CD8-positive, alpha-beta memory T cell (primary cell): Measurements from ENCODE around the gene EPHB1. TPM values are rescaled to one million over a fixed set of nuclear protein-coding genes. Genes with fewer than 3 reads are reported as not detected.

ENCODE experiments used
- CTCF ChIA-PET: fragments of 350-600 bp; sonication (Branson Sonifier 250); formaldehyde crosslinking; loops from one replicate; lab custom pipeline; 2021; ENCODE audit warnings: antibody characterized with exemption; lab: Charles Lee
- POLR2A ChIA-PET: fragments of 350-600 bp; sonication (Branson Sonifier 250); formaldehyde crosslinking; loops from one replicate; lab custom pipeline; 2021; ENCODE audit warnings: antibody characterized with exemption; lab: Charles Lee
- DNase-seq, 5 donors: peaks; one replicate each; pipeline versions ENCODE4 v3.0.0 to v3.0.0-alpha.2; 2020 to 2022; ENCODE audit warnings: mixed read lengths in 1 of 5
- H3K27ac ChIP-seq: one replicate; pipeline ENCODE4 v1.7.0; 2013; ENCODE audit warnings: low read depth, mild to moderate bottlenecking, low read length, moderate library complexity
- H3K27me3 ChIP-seq: 2 replicates; pipeline ENCODE4 v1.7.0; 2013; ENCODE audit warnings: low read length, mild to moderate bottlenecking; ENCODE audit not compliant: insufficient read depth, poor library complexity, severe bottlenecking
- H3K36me3 ChIP-seq: 2 replicates; pipeline ENCODE4 v1.7.0; 2013; ENCODE audit warnings: mild to moderate bottlenecking, low read length, moderate library complexity; ENCODE audit not compliant: insufficient read depth
- H3K4me1 ChIP-seq: 2 replicates; pipeline ENCODE4 v1.7.0; 2013; ENCODE audit warnings: mild to moderate bottlenecking, low read length, moderate library complexity; ENCODE audit not compliant: insufficient read depth
- H3K4me3 ChIP-seq: 2 replicates; pipeline ENCODE4 v1.7.0; 2013; ENCODE audit warnings: mild to moderate bottlenecking, low read length
- H3K9me3 ChIP-seq: 2 replicates; pipeline ENCODE4 v1.7.0; 2013; ENCODE audit warnings: mild to moderate bottlenecking, low read length
- H3K27ac Mint-ChIP-seq, 8 donors: one replicate each; pipeline ENCODE4 v1.8.0; 2020 to 2021; ENCODE audit warnings: mixed read lengths in 8 of 8, mild to moderate bottlenecking in 6 of 8, inconsistent platforms in 3 of 8, moderate library complexity in 3 of 8
- H3K27me3 Mint-ChIP-seq, 2 donors: one replicate each; pipeline ENCODE4 v1.8.0; 2020 to 2021; ENCODE audit warnings: mixed read lengths in 2 of 2, mild to moderate bottlenecking in 1 of 2, moderate library complexity in 1 of 2
- H3K36me3 Mint-ChIP-seq, 3 donors: one replicate each; pipeline ENCODE4 v1.8.0; 2020 to 2021; ENCODE audit warnings: mixed read lengths in 3 of 3, inconsistent platforms in 1 of 3, mild to moderate bottlenecking in 1 of 3
- H3K4me1 Mint-ChIP-seq, 3 donors: one replicate each; pipeline ENCODE4 v1.8.0; 2020 to 2021; ENCODE audit warnings: mixed read lengths in 3 of 3, inconsistent platforms in 1 of 3, mild to moderate bottlenecking in 1 of 3
- H3K4me3 Mint-ChIP-seq, 7 donors: one replicate each; pipeline ENCODE4 v1.8.0; 2020 to 2021; ENCODE audit warnings: mixed read lengths in 7 of 7, mild to moderate bottlenecking in 6 of 7, moderate library complexity in 4 of 7, inconsistent platforms in 2 of 7
- H3K9me3 Mint-ChIP-seq, 5 donors: one replicate each; pipeline ENCODE4 v1.8.0; 2020 to 2022; ENCODE audit warnings: mixed read lengths in 5 of 5, mild to moderate bottlenecking in 3 of 5, moderate library complexity in 2 of 5, inconsistent platforms in 1 of 5
- polyA plus RNA-seq: library from polyadenylated mRNA; unstranded; fragments of 300-500 nt; fragmentation: Illumina TruSeq; gene quantifications from one replicate; pipeline ENCODE4 v1.2.3, GENCODE V29; 2021
- total RNA-seq, 2 experiments: library from RNA; stranded (reverse); gene quantifications; one replicate each; pipeline ENCODE4 v1.2.3, GENCODE V29; 2021

EPHB1 gene
- total and polyA plus RNA-seq, 3 experiments from 2014 or later = 0.10 TPM; not detected in 2

DNA sequence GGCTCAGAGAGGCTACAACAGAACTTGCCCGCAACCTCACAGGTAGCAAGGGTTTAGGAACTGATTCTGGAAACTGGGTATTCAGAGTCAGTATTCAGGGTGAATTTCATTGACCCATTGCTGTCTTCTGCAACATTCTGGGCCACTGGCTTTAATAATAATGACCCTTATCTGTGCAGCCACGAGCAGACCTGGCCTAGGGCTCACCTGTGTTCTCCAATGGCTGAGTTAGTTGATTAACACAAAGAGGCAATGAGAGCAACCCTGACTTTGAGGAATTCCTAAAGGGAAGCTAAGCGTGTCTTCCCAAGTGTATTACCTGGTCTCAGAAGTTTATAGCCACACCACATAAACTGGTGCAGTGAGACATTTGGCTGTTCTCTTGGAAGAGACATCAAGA is 289.9 kb downstream of the EPHB1 start:
- Histone ChIP-seq H3K4me1 (no peaks in the 10 kb centered on the region), H3K36me3 (no peaks in the 10 kb centered on the region), H3K4me3 (no peak overlapping the region), H3K27ac (no peak overlapping the region), H3K9me3 (no peaks in the 10 kb centered on the region), H3K27me3 (no peaks in the 10 kb centered on the region)
- POLR2A ChIA-PET = no interaction called here
- DNase-seq = no peak
- CTCF ChIA-PET = no interaction called here
- peaks cover 0 to 3% (median 0%) of the 10 kb centered on the region in 5 donors for H3K9me3 Mint-ChIP-seq
- H3K4me1 Mint-ChIP-seq = no peaks in the 10 kb centered on the region
- no peak overlapping the region for H3K4me3 Mint-ChIP-seq
- H3K27ac Mint-ChIP-seq = no peak overlapping the region
- no peaks in the 10 kb centered on the region for H3K36me3 Mint-ChIP-seq
- H3K27me3 Mint-ChIP-seq = peaks cover 0 to 3% of the 10 kb centered on the region in 2 donors

DNA sequence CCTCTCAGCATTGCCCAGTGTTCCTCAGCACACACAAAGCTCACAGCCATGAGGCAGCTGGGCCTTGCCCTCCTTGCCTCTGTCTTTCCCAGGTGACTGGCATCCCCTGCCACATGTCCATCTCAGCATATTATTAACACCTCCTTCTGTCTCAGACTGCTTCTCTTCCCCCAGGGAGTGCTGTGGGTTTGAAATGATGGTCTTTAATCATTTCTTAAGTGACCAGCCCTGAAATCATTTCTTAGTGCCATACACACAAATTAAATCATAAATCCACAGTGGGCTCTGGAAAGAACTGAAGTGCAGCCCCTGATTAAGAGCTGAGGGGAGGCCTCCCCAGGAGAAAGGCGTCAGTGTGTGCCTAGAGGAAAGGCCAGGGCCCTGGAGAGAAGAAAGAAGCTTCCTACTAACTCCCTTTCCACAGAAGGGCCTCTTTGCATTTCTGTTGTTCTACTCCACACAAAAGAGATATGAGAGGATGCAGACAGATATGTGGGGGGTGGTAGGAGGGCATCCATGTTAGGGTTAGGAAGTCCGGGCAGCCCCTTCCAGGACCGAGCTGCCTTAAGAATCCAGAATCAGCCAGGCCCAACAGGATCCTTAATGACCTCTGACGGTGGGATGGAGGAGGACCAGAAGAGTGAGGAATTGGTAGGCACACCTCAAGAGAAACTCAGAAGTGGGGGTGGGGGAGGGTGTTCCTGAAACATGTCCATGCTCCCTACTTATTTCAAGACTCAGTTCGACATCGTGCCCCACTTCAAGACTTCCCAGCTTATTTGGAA is 290.8 kb downstream of the EPHB1 start:
- H3K27ac ChIP-seq = no peak overlapping the region
- ChIA-PET CTCF (no interaction called here), POLR2A (no interaction called here)
- Mint-ChIP-seq H3K4me3 (no peak overlapping the region), H3K9me3 (peaks cover 0 to 3% (median 0%) of the 10 kb centered on the region in 5 donors), H3K36me3 (no peaks in the 10 kb centered on the region), H3K4me1 (no peaks in the 10 kb centered on the region), H3K27me3 (peaks cover 0 to 3% of the 10 kb centered on the region in 2 donors), H3K27ac (no peak overlapping the region)
- no peaks in the 10 kb centered on the region for H3K36me3 ChIP-seq
- no peak overlapping the region for H3K4me3 ChIP-seq
- no peaks in the 10 kb centered on the region for H3K27me3 ChIP-seq
- H3K4me1 ChIP-seq = no peaks in the 10 kb centered on the region
- no peak for DNase-seq
- no peaks in the 10 kb centered on the region for H3K9me3 ChIP-seq

GRCh38 chr3:135087782-135088181 is 292.7 kb downstream of the EPHB1 start:
- Mint-ChIP-seq H3K4me3 (no peak overlapping the region), H3K27ac (no peak overlapping the region), H3K4me1 (no peaks in the 10 kb centered on the region), H3K27me3 (no peaks in the 10 kb centered on the region), H3K36me3 (no peaks in the 10 kb centered on the region), H3K9me3 (peaks cover 0 to 8% (median 0%) of the 10 kb centered on the region in 5 donors)
- Histone ChIP-seq H3K27me3 (no peaks in the 10 kb centered on the region), H3K27ac (no peak overlapping the region), H3K36me3 (no peaks in the 10 kb centered on the region), H3K4me1 (no peaks in the 10 kb centered on the region), H3K9me3 (no peaks in the 10 kb centered on the region), H3K4me3 (no peak overlapping the region)
- POLR2A ChIA-PET = no interaction called here
- no peak for DNase-seq
- CTCF ChIA-PET = no interaction called here

- Mint-ChIP-seq H3K27me3 (no peaks in the 10 kb centered on the region), H3K27ac (no peak overlapping the region), H3K4me3 (no peak overlapping the region), H3K4me1 (no peaks in the 10 kb centered on the region), H3K9me3 (peaks cover 0 to 8% (median 0%) of the 10 kb centered on the region in 5 donors), H3K36me3 (no peaks in the 10 kb centered on the region)
- Histone ChIP-seq H3K4me3 (no peak overlapping the region), H3K27ac (no peak overlapping the region), H3K4me1 (no peaks in the 10 kb centered on the region), H3K36me3 (no peaks in the 10 kb centered on the region), H3K27me3 (no peaks in the 10 kb centered on the region), H3K9me3 (no peaks in the 10 kb centered on the region)
- ChIA-PET POLR2A (no interaction called here), CTCF (no interaction called here)
- no peak for DNase-seq
Observed at GRCh38 chr3:135089451-135089850, 294.4 kb downstream of the EPHB1 start.

GRCh38 chr3:135090020-135090717 is 295.1 kb downstream of the EPHB1 start:
- Histone ChIP-seq H3K36me3 (no peaks in the 10 kb centered on the region), H3K9me3 (no peaks in the 10 kb centered on the region), H3K27ac (no peak overlapping the region), H3K4me1 (no peaks in the 10 kb centered on the region), H3K27me3 (no peaks in the 10 kb centered on the region), H3K4me3 (no peak overlapping the region)
- no peak for DNase-seq
- CTCF ChIA-PET = no interaction called here
- POLR2A ChIA-PET = no interaction called here
- no peaks in the 10 kb centered on the region for H3K4me1 Mint-ChIP-seq
- peaks cover 0 to 8% (median 0%) of the 10 kb centered on the region in 5 donors for H3K9me3 Mint-ChIP-seq
- no peaks in the 10 kb centered on the region for H3K36me3 Mint-ChIP-seq
- H3K4me3 Mint-ChIP-seq = no peak overlapping the region
- no peak overlapping the region for H3K27ac Mint-ChIP-seq
- H3K27me3 Mint-ChIP-seq = no peaks in the 10 kb centered on the region

DNA sequence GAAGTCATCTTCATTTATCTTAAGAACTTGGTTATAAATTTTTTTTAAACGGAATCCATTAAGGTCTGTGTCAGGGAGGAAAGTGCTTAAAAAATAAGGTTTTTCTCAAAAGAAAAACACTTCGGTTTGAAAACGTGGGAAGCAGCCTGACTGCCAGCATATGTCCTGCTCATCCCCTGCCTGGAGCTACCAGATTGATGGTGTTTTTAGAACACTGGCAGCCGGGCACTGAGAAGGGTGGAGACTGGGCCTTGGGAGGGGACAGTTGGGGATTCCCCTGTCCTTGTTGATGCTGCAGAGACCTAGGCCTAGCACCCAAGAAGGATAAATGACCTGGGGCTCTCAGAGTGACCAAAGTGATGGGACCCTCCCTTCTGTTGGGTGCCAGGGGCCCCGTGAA is 296.9 kb downstream of the EPHB1 start:
- POLR2A ChIA-PET = no interaction called here
- peaks cover 0 to 8% (median 0%) of the 10 kb centered on the region in 5 donors for H3K9me3 Mint-ChIP-seq
- no peaks in the 10 kb centered on the region for H3K4me1 Mint-ChIP-seq

GRCh38 chr3:135093121-135093520 is 298.1 kb downstream of the EPHB1 start:
- Histone ChIP-seq H3K4me3 (no peak overlapping the region), H3K27ac (no peak overlapping the region), H3K4me1 (no peaks in the 10 kb centered on the region), H3K27me3 (no peaks in the 10 kb centered on the region), H3K9me3 (no peaks in the 10 kb centered on the region), H3K36me3 (no peaks in the 10 kb centered on the region)
- Mint-ChIP-seq H3K4me1 (no peaks in the 10 kb centered on the region), H3K36me3 (no peaks in the 10 kb centered on the region), H3K27ac (no peak overlapping the region), H3K9me3 (peaks cover 0 to 8% (median 0%) of the 10 kb centered on the region in 5 donors), H3K27me3 (peaks cover 0 to 2% of the 10 kb centered on the region in 2 donors), H3K4me3 (no peak overlapping the region)
- DNase-seq = no peak
- CTCF ChIA-PET = no interaction called here
- POLR2A ChIA-PET = no interaction called here

More for the DNA sequence above, 296.9 kb downstream of the EPHB1 start:
- Mint-ChIP-seq H3K36me3 (no peaks in the 10 kb centered on the region), H3K4me3 (no peak overlapping the region), H3K27me3 (peaks cover 0 to 2% of the 10 kb centered on the region in 2 donors), H3K27ac (no peak overlapping the region)
- Histone ChIP-seq H3K27me3 (no peaks in the 10 kb centered on the region), H3K9me3 (no peaks in the 10 kb centered on the region), H3K36me3 (no peaks in the 10 kb centered on the region), H3K27ac (no peak overlapping the region), H3K4me1 (no peaks in the 10 kb centered on the region), H3K4me3 (no peak overlapping the region)
- CTCF ChIA-PET = no interaction called here
- no peak for DNase-seq

DNA sequence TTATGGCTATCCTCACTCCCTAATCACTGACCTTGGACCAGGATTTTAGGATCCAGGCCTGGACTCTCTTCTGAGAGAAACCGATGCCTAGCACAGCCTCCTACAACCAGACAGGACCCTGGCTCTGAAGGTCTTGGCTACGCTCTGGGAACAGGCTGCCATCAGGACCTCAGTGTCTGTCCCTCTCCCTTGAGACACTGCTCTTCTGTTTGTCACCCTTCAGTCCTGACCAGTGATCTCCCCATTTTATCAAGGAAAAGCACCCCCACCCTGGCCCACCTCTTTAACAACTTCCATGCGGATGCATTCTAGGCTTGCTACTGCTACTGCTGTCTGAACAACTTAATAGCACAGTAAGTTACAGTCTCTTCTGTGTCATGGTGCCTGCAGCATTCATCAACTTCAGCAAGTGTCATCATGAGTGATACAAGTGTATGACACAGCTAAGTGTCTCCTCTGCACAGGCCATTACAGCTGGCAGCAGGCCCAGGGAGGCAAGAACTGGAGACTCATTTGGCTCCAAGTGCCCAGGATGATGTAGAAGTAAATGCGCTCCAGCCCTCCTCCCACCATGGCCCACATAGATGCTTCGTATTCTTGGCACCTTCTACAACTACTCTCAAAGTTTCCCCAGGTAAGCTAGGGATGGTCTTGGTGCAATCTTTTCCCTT is 302.4 kb downstream of the EPHB1 start:
- H3K4me1 Mint-ChIP-seq = no peaks in the 10 kb centered on the region
- H3K9me3 ChIP-seq = no peaks in the 10 kb centered on the region
- peaks cover 0 to 2% of the 10 kb centered on the region in 2 donors for H3K27me3 Mint-ChIP-seq

More for the DNA sequence above, 302.4 kb downstream of the EPHB1 start:
- H3K36me3 Mint-ChIP-seq = no peaks in the 10 kb centered on the region
- CTCF ChIA-PET = no interaction called here
- Histone ChIP-seq H3K36me3 (no peaks in the 10 kb centered on the region), H3K4me1 (no peaks in the 10 kb centered on the region), H3K27ac (no peak overlapping the region), H3K4me3 (no peak overlapping the region), H3K27me3 (no peaks in the 10 kb centered on the region)
- DNase-seq = no peak
- POLR2A ChIA-PET = no interaction called here
- H3K27ac Mint-ChIP-seq = no peak overlapping the region
- H3K4me3 Mint-ChIP-seq = no peak overlapping the region
- H3K9me3 Mint-ChIP-seq = peaks cover 0 to 5% (median 2%) of the 10 kb centered on the region in 5 donors
